Right lobe of liver (tissue), 6 donors: ENCODE measurements around the gene ANKRD23. TPM values are rescaled to one million over a fixed set of nuclear protein-coding genes. Genes with fewer than 3 reads are reported as not detected.

Experiments
- ATAC-seq, 4 donors: fragments of 200-7000 bp; cut with Tn5 transposase; one replicate each; pipeline ENCODE4 v1.9.1; 2020; ENCODE audit warnings: mild to moderate bottlenecking in 4 of 4, moderate library complexity in 4 of 4
- DNase-seq, 3 donors: peaks; one replicate each; pipeline ENCODE4 v3.0.0-alpha.2; 2020
- H3K27ac ChIP-seq, 3 donors: fragments of 200-600 bp; one replicate each; pipeline ENCODE4 v1.8.0; 2022
- H3K27me3 ChIP-seq, 2 donors: fragments of 200-600 bp; one replicate each; pipeline ENCODE4 v1.8.0; 2022
- H3K36me3 ChIP-seq, 4 donors: fragments of 200-600 bp; sonication (generic) in 1 of 4; one replicate each; pipeline versions ENCODE4 v1.5.1 to v1.8.0; 2017 to 2022; ENCODE audit warnings: control low read depth in 1 of 4
- H3K4me1 ChIP-seq, 4 donors: fragments of 200-600 bp; sonication (generic) in 1 of 4; one replicate each; pipeline versions ENCODE4 v1.5.1 to v1.8.0; 2017 to 2022; ENCODE audit warnings: control low read depth in 1 of 4
- H3K4me3 ChIP-seq, 3 donors: fragments of 200-600 bp; one replicate each; pipeline ENCODE4 v1.8.0; 2022
- H3K9me3 ChIP-seq, 4 donors: fragments of 200-600 bp; sonication (generic) in 1 of 4; one replicate each; pipeline versions ENCODE4 v1.5.1 to v1.8.0; 2017 to 2022; ENCODE audit warnings: control low read depth in 1 of 4
- CTCF ChIP-seq, 4 donors: fragments of 200-600 bp in 3 of 4; fragments of 450-650 bp in 1 of 4; IDR thresholded peaks; one replicate each; pipeline versions ENCODE4 v1.5.1 to v1.8.0; 2016 to 2022; ENCODE audit warnings: antibody characterized with exemption in 4 of 4, mild to moderate bottlenecking in 2 of 4
- POLR2A ChIP-seq: fragments of 450-650 bp; IDR thresholded peaks from one replicate; pipeline ENCODE4 v1.6.1; 2017; ENCODE audit warnings: antibody characterized with exemption, mild to moderate bottlenecking
- WGBS: methylation state at CpG from one replicate; pipeline ENCODE4 v1.1.6; 2018; ENCODE audit warnings: low coverage, low lambda C conversion rate; ENCODE audit not compliant: insufficient coverage; ENCODE audit errors: missing lambda C conversion rate; 5-methylcytosine and 5-hydroxymethylcytosine counted together
- intact Hi-C, 2 donors: fragments of 100-400 bp; cut with DNase I; formaldehyde crosslinking; loops; one replicate each; pipeline versions ENCODE4 v1.11.2 to v1.14.1; 2022
- total RNA-seq, 6 experiments: library from RNA; depleted of rRNA in 2 of 6; stranded (reverse); fragments of >200 nt in 2 of 6; fragmentation: NEBNext Ultra II Directional in 3 of 6; extraction: Animal tissue kit (Norgen Biotek cat#: 25700) in 3 of 6; gene quantifications; one replicate each; pipeline versions ENCODE4 v1.1.0 to v1.2.4, GENCODE V29; 2016 to 2023
- donor health status: DM: no; HTN: yes; CAD: no.
- donor health status: DM: no; HTN: no; CAD: no.
- donor health status: DM: no; HTN: no; CAD: no.
- donor health status: DM: no; HTN: yes; CAD: no.
- donor health status: DM: no; HTN: yes; CAD: no.

ANKRD23 gene
- total RNA-seq, 6 experiments from 2014 or later = 0.98 to 4.0 (median 2.7) TPM

DNA sequence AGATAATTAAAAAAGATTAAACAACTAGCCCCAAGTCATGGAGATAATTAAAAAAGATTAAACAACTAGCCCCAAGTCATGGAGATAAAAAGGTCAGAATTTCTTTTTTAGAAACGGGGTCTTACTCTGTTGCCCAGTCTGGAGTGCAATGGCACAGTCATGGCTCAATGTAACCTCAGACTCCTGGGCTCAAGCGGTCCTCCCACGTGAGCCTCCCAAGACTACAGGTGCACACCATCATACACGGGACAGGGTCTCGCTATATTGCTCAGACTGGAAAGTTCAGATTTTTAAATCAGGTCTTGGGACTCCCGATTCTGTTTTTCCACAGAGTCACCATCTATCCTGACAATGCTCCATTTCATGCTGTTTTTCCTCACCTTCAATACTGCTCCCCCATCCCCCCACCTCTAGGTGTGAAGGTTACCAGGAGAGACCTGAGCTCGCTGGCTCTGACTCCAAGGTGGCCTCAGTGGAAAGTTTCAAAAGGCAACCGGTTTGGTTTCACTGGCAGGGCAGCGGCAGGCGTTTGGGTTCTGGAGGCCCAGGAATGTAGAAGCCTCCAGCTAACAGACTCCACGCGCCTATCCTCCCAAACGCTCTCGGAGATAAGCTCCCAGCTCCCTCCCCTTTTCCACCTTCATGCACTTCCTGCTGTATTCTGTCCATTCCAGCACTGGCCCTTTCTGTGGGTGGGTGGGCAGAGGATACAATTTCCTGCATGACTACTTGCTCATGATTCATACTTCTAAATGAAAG, 28.9 kb upstream of the ANKRD23 start:
- H3K36me3 ChIP-seq = no peaks in the 10 kb centered on the region
- TF ChIP-seq CTCF (IDR thresholded peaks at IDR 0.05) = no peak
- H3K4me1 ChIP-seq = peaks cover 0 to 11% (median 0%) of the 10 kb centered on the region in 4 donors
- no peaks in the 10 kb centered on the region for H3K9me3 ChIP-seq
- H3K27ac ChIP-seq = no peak overlapping the region
- H3K4me3 ChIP-seq = no peak overlapping the region
- ATAC-seq (no peak), DNase-seq (no peak)
- intact Hi-C loops = no loop called here
- H3K27me3 ChIP-seq = no peaks in the 10 kb centered on the region
- WGBS = 56% methylated on average over 13 of the region's 14 CpGs

DNA sequence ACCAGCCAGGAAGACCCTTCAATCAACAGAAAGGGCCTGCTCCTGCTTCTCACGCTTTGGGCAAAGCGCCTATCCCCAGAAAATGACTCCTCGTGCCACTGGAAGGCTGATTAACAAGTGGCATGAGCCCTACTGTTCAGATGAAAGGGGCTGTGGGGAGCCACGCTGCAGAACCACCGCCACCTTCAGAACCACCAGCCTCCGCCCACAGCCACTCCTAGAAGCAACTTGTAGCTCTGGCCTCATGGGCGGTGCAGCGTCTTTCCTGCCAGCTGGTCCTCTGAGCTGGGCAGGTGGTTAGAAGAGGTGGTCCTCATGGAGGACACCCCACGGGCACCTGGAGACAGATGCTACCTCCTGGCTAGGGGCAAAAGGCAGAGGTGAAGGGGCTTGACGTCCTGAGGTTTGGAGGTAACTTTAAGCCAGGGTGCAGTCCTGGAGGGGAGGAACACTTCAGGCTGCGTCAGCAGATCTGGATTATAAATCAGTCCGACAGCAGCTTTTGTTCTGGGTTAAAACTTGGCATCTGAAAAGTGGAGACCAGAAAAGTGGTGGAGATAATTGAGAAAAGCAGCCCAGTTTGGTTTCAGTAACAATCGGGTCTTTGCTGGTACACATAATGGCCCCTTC, 26.9 kb upstream of the ANKRD23 start:
- peaks cover 0 to 7% (median 2%) of the 10 kb centered on the region in 4 donors for H3K36me3 ChIP-seq
- peak overlapping the region; percentile 92 to 96 (median 94) for H3K27ac ChIP-seq
- DNase-seq (no peak), ATAC-seq (no peak)
- intact Hi-C loops = no loop called here
- 34% methylated on average over 5 of the region's 13 CpGs for WGBS
- no peaks in the 10 kb centered on the region for H3K9me3 ChIP-seq
- H3K4me3 ChIP-seq = peak overlapping the region; percentile 80 to 98 (median 97)
- H3K27me3 ChIP-seq = no peaks in the 10 kb centered on the region
- TF ChIP-seq POLR2A (no peak), CTCF (IDR thresholded peaks at IDR 0.05) (no peak)
- peaks cover 0 to 30% (median 9%) of the 10 kb centered on the region in 4 donors for H3K4me1 ChIP-seq

DNA sequence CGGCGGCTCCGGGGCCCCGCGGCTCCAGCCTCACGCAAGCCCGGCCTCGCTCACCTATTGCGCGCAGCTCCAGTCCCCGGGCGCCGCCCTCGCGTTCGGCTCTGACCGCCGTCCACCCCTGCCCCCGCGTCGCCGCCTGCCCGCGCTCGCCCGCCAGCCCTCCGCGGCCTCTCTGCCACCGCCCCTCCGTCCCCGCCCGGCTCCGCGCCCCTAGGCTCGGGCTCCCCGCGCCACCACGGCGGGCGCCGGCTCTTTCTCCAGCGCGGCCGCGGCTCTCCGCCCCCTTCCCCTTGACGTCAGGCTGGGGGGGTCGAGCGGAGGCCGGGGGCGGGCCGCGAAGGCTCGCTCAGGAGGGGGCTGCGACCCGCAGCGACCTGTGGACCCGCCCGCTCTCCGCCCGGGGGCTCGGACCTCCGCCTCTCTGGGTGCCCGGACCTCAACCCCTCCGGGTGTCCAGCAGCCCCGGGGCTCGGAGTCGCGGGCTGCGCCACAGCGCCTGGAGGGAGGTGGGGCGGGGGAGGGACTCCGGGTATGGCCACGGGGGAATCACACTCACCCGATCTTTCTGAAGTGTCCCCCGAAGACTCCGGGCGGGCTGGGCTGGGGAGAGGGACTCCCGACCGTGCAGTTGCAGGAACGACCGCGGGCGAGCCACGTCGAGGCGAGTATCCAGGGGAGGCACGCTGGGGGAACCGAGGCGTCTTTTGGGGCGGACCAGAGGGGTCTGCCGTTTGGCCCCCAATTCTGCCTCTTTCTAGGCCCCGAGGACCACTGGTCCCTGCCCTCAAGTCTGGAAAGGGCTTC, 26.2 kb upstream of the ANKRD23 start, which contains the start of gene SEMA4C:
TSS of gene SEMA4C (minus strand) at position 259 of the 804 bp plus-strand sequence. CDS start 2,194 bp downstream, outside the sequence.
- TF ChIP-seq CTCF (IDR thresholded peaks at IDR 0.05) (no peak), POLR2A (peak; percentile 75)
- peaks cover 0 to 12% (median 5%) of the 10 kb centered on the region in 4 donors for H3K36me3 ChIP-seq
- 16% methylated on average over 17 of the region's 93 CpGs for WGBS
- H3K4me1 ChIP-seq = peaks cover 0 to 33% (median 9%) of the 10 kb centered on the region in 4 donors
- ATAC-seq (peak; percentile 26 to 55 (median 41)), DNase-seq (peak; percentile 69 to 71 (median 70))
- H3K9me3 ChIP-seq = no peaks in the 10 kb centered on the region
- intact Hi-C loops = loop anchor here in 1 of 2 donors (10.0 kb wide), 1 partner anchor 55 kb away; the partner anchor contains the start of gene CNNM3
- H3K27ac ChIP-seq = peak within 1 kb of the TSS; percentile 92 to 96 (median 94)
- peak within 1 kb of the TSS; percentile 80 to 98 (median 97) for H3K4me3 ChIP-seq
- no peaks in the 10 kb centered on the region for H3K27me3 ChIP-seq

DNA sequence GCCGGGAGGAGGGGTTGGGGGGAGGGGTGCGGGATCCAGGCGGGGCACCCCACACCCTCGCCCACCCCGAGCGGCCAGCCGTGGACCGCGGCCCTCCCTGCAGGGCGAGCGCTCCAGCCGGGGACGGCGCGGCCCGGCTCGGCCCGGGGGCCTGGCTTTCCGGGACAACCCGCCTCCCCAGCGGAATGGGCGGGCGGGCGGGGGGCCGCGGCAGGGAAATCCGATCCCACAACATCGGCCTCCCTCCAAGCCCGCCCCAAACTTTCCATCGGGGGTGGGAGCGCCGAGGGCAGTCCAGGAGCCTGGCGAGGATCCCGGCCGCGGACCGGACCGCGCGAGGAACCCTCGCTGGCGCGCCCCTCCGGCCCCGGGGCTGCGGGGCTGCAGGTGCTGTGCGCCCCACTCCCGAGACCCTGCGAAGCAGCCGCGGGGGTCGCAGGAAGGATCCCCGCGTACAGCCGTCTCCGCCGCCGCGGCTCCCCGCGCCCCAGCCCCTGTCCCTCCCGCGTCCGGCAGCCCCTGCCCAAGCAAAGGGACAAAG, 25.5 kb upstream of the ANKRD23 start:
- peaks cover 0 to 19% (median 9%) of the 10 kb centered on the region in 4 donors for H3K36me3 ChIP-seq
- no CpG with 5 or more reads among the region's 64 CpGs for WGBS
- TF ChIP-seq POLR2A (no peak), CTCF (IDR thresholded peaks at IDR 0.05) (peak in 2 of 4 donors; percentile 1 to 7)
- DNase-seq (peak; percentile 79 to 87 (median 81)), ATAC-seq (peak; percentile 31 to 48 (median 40))
- H3K27ac ChIP-seq = peak overlapping the region; percentile 92 to 96 (median 94)
- H3K9me3 ChIP-seq = no peaks in the 10 kb centered on the region
- intact Hi-C loops = loop anchor here in 1 of 2 donors (10.0 kb wide), 1 partner anchor 55 kb away; the partner anchor contains the start of gene CNNM3
- peaks cover 0 to 36% (median 9%) of the 10 kb centered on the region in 4 donors for H3K4me1 ChIP-seq
- H3K27me3 ChIP-seq = no peaks in the 10 kb centered on the region
- H3K4me3 ChIP-seq = peak overlapping the region; percentile 80 to 98 (median 97)
